Neural cell (in vitro differentiated cells): ENCODE results near the gene TSPEAR.

Experiments used
- EP300 ChIP-seq: fragments of 450-650 bp; conservative IDR thresholded peaks from 2 replicates; pipeline ENCODE4 v1.6.1; 2014; ENCODE audit warnings: antibody characterized with exemption, mild to moderate bottlenecking, moderate library complexity; ENCODE audit not compliant: poor library complexity, severe bottlenecking
- EZH2 ChIP-seq: fragments of 200-600, 300-800 bp; shearing (Covaris generic), sonication (generic); IDR thresholded peaks from 2 replicates; pipeline ENCODE4 v1.6.1; 2014; ENCODE audit warnings: antibody characterized with exemption, low read length, borderline replicate concordance, mild to moderate bottlenecking; ENCODE audit not compliant: insufficient read depth, poor library complexity, severe bottlenecking
- MXI1 ChIP-seq: fragments of 450-650 bp; conservative IDR thresholded peaks from 2 replicates; pipeline ENCODE4 v1.6.1; 2014; ENCODE audit warnings: antibody characterized with exemption, mild to moderate bottlenecking; ENCODE audit not compliant: poor library complexity, severe bottlenecking
- POLR2AphosphoS5 ChIP-seq: IDR thresholded peaks from 2 replicates; pipeline ENCODE4 v1.6.1; 2012
- RAD21 ChIP-seq: fragments of 450-650 bp; conservative IDR thresholded peaks from 2 replicates; pipeline ENCODE4 v1.6.1; 2014; ENCODE audit warnings: antibody characterized with exemption, mild to moderate bottlenecking, moderate library complexity
- TAF1 ChIP-seq: IDR thresholded peaks from 2 replicates; pipeline ENCODE4 v1.6.1; 2012; ENCODE audit warnings: low read depth
- TF ChIP-seq, protein P1 (sequence below): fragments of 450-650 bp; IDR thresholded peaks from 2 replicates; pipeline ENCODE4 v1.5.1; 2014; ENCODE audit warnings: antibody characterized with exemption, mild to moderate bottlenecking, moderate library complexity; ENCODE audit not compliant: poor library complexity, severe bottlenecking

DNA sequence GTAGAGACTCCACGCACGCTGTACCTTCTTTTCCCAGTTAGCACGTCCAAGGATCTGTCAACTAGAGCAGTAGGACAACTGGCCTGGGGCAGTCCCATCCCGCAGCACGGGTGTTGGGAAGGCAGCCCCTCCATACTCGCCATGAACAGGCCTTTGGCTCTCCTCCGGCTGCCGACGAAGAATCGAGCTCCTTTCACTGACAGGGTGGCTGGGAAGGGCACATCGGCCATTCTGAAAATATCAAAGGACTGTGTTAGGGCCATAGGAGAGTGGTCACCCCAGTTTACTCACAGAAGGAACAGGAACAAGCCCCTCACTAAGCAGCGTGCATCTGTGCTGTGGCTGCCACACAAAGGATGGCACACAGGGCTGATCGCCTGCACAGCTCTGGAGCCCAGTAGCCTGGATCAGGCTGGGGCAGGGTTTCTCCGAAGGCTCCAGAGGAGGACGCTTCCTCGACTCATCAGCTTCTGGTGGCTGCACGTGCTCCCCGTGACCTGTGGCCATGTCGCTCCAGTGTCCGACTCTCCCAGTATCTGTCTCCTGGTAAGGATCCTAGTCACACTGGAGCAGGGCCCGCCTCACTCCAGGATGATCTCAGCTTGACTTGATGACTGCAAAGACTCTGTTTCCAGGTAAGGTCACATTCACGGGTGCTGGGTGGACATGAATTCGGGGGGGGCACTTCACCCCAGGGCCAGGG is 180.3 kb downstream of the TSPEAR start:
- TF ChIP-seq, protein P1, sequence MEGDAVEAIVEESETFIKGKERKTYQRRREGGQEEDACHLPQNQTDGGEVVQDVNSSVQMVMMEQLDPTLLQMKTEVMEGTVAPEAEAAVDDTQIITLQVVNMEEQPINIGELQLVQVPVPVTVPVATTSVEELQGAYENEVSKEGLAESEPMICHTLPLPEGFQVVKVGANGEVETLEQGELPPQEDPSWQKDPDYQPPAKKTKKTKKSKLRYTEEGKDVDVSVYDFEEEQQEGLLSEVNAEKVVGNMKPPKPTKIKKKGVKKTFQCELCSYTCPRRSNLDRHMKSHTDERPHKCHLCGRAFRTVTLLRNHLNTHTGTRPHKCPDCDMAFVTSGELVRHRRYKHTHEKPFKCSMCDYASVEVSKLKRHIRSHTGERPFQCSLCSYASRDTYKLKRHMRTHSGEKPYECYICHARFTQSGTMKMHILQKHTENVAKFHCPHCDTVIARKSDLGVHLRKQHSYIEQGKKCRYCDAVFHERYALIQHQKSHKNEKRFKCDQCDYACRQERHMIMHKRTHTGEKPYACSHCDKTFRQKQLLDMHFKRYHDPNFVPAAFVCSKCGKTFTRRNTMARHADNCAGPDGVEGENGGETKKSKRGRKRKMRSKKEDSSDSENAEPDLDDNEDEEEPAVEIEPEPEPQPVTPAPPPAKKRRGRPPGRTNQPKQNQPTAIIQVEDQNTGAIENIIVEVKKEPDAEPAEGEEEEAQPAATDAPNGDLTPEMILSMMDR: no peak
- TF ChIP-seq EZH2 (no peak), TAF1 (no peak), POLR2AphosphoS5 (no peak), RAD21 (no peak), EP300 (no peak), MXI1 (no peak)
